Naive thymus-derived CD4-positive, alpha-beta T cell (primary cell): ENCODE measurements around the gene RBM17. TPM values are rescaled to one million over a fixed set of nuclear protein-coding genes. Genes with fewer than 3 reads are reported as not detected.

ENCODE experiments used
- ATAC-seq: fragments of 150-1000 bp; cut with Tn5 transposase; 2 replicates; pipeline ENCODE4 v1.10.0; 2021; ENCODE audit warnings: mild to moderate bottlenecking, moderate library complexity
- CTCF ChIA-PET: fragments of 350-600 bp; sonication (Branson Sonifier 250); formaldehyde crosslinking; loops from one replicate; lab custom pipeline; 2021; ENCODE audit warnings: antibody characterized with exemption; lab: Charles Lee
- POLR2A ChIA-PET: fragments of 350-600 bp; sonication (Branson Sonifier 250); formaldehyde crosslinking; loops from one replicate; lab custom pipeline; 2021; ENCODE audit warnings: antibody characterized with exemption, inconsistent platforms; lab: Charles Lee
- DNase-seq, 9 donors: peaks; one replicate each; pipeline versions ENCODE4 v3.0.0 to v3.0.0-alpha.2; 2020 to 2022; ENCODE audit warnings: mixed read lengths in 1 of 9
- H3K27ac ChIP-seq: one replicate; pipeline ENCODE4 v1.7.0; 2013; ENCODE audit warnings: mild to moderate bottlenecking, low read depth, low read length, moderate library complexity
- H3K27me3 ChIP-seq, 2 donors: one replicate each; pipeline ENCODE4 v1.7.0; 2013; ENCODE audit warnings: low read length in 2 of 2, mild to moderate bottlenecking in 2 of 2, moderate library complexity in 2 of 2; ENCODE audit not compliant: control insufficient read depth in 2 of 2, insufficient read depth in 2 of 2
- H3K36me3 ChIP-seq, 3 experiments: 1 replicate in 2 of 3; 2 replicates in 1 of 3; pipeline ENCODE4 v1.7.0; 2013; ENCODE audit warnings: low read length in 3 of 3, mild to moderate bottlenecking in 3 of 3, moderate library complexity in 1 of 3; ENCODE audit not compliant: insufficient read depth in 3 of 3, control insufficient read depth in 2 of 3
- H3K4me1 ChIP-seq, 2 donors: one replicate each; pipeline ENCODE4 v1.7.0; 2013; ENCODE audit warnings: low read length in 2 of 2, mild to moderate bottlenecking in 2 of 2, moderate library complexity in 1 of 2; ENCODE audit not compliant: control insufficient read depth in 2 of 2, insufficient read depth in 2 of 2
- H3K4me3 ChIP-seq: 2 replicates; pipeline ENCODE4 v1.7.0; 2013; ENCODE audit warnings: mild to moderate bottlenecking, low read length
- H3K9me3 ChIP-seq, 3 experiments: 1 replicate in 2 of 3; 2 replicates in 1 of 3; pipeline ENCODE4 v1.7.0; 2013; ENCODE audit warnings: low read length in 3 of 3; ENCODE audit not compliant: control insufficient read depth in 2 of 3
- H3K27ac Mint-ChIP-seq, 9 donors: one replicate each; pipeline ENCODE4 v1.8.0; 2020 to 2022; ENCODE audit warnings: mixed read lengths in 9 of 9, mild to moderate bottlenecking in 8 of 9, moderate library complexity in 5 of 9, inconsistent platforms in 2 of 9
- H3K27me3 Mint-ChIP-seq, 5 donors: one replicate each; pipeline ENCODE4 v1.8.0; 2021 to 2022; ENCODE audit warnings: mixed read lengths in 5 of 5, mild to moderate bottlenecking in 1 of 5
- H3K36me3 Mint-ChIP-seq, 5 donors: one replicate each; pipeline ENCODE4 v1.8.0; 2020 to 2022; ENCODE audit warnings: mixed read lengths in 5 of 5, mild to moderate bottlenecking in 3 of 5, inconsistent platforms in 1 of 5
- H3K4me1 Mint-ChIP-seq, 7 donors: one replicate each; pipeline ENCODE4 v1.8.0; 2020 to 2022; ENCODE audit warnings: mixed read lengths in 7 of 7, mild to moderate bottlenecking in 3 of 7, inconsistent platforms in 1 of 7
- H3K4me3 Mint-ChIP-seq, 10 donors: one replicate each; pipeline ENCODE4 v1.8.0; 2020 to 2022; ENCODE audit warnings: mild to moderate bottlenecking in 10 of 10, mixed read lengths in 10 of 10, moderate library complexity in 6 of 10, inconsistent platforms in 2 of 10
- H3K9me3 Mint-ChIP-seq, 11 donors: one replicate each; pipeline ENCODE4 v1.8.0; 2020 to 2022; ENCODE audit warnings: mixed read lengths in 11 of 11, mild to moderate bottlenecking in 4 of 11, inconsistent platforms in 1 of 11, moderate library complexity in 1 of 11
- intact Hi-C, 2 donors: fragments of 100-400 bp; cut with micrococcal nuclease; formaldehyde crosslinking; loops; one replicate each; pipeline ENCODE4 v1.15.1; 2023
- polyA plus RNA-seq, 2 donors: library from polyadenylated mRNA; unstranded; fragments of 300-500 nt; fragmentation: Illumina TruSeq; gene quantifications; one replicate each; pipeline ENCODE4 v1.2.3, GENCODE V29; 2021
- total RNA-seq, 6 experiments: library from RNA in 5 of 6; stranded (reverse) in 5 of 6; gene quantifications; 1 replicate in 5 of 6; 2 replicates in 1 of 6; pipeline ENCODE4 v1.2.3 and lab custom pipeline; 2021 to 2026

Gene RBM17
- total and polyA plus RNA-seq, 7 experiments from 2014 or later: 66.6 to 158 (median 121) TPM

GRCh38 chr10:6148251-6148701 lies 59.4 kb downstream of the RBM17 start:
- Histone ChIP-seq H3K36me3 (no peaks in the 10 kb centered on the region), H3K9me3 (no peaks in the 10 kb centered on the region), H3K27ac (no peak overlapping the region), H3K4me3 (no peak overlapping the region), H3K27me3 (no peaks in the 10 kb centered on the region), H3K4me1 (peaks cover 14 to 39% of the 10 kb centered on the region in 2 donors)
- ChIA-PET CTCF (interaction anchor here (0.6 to 1.4 kb wide), 3 partner anchors 8 to 25 kb away, joined by 3 read pairs; no protein-coding TSS in a partner anchor), POLR2A (interaction anchor here (1.0 to 2.0 kb wide), 4 partner anchors 15 to 253 kb away, joined by 3 to 6 read pairs (median 4); no protein-coding TSS in a partner anchor)
- ATAC-seq (no peak), DNase-seq (no peak)
- intact Hi-C loops: no loop called here
- Mint-ChIP-seq H3K27ac (peak overlapping the region in 8 of 9 donors; percentile 7 to 91 (median 42)), H3K4me3 (peak overlapping the region in 8 of 10 donors; percentile 9 to 62 (median 22)), H3K27me3 (no peaks in the 10 kb centered on the region), H3K36me3 (peaks cover 0 to 33% (median 0%) of the 10 kb centered on the region in 5 donors), H3K9me3 (no peaks in the 10 kb centered on the region), H3K4me1 (peaks cover 51 to 72% (median 63%) of the 10 kb centered on the region in 7 donors)

GRCh38 chr10:6148908-6149307 lies 60.1 kb downstream of the RBM17 start:
- Histone ChIP-seq H3K27me3 (no peaks in the 10 kb centered on the region), H3K27ac (no peak overlapping the region), H3K4me1 (peaks cover 14 to 39% of the 10 kb centered on the region in 2 donors), H3K9me3 (no peaks in the 10 kb centered on the region), H3K4me3 (no peak overlapping the region), H3K36me3 (no peaks in the 10 kb centered on the region)
- H3K4me3 Mint-ChIP-seq: peak overlapping the region in 4 of 10 donors; percentile 11 to 29 (median 20)
- CTCF ChIA-PET: interaction anchor here (0.8 to 1.4 kb wide), 3 partner anchors 13 to 24 kb away, joined by 3 to 5 read pairs (median 3); no protein-coding TSS in a partner anchor
- POLR2A ChIA-PET: interaction anchor here (0.9 to 2.0 kb wide), 4 partner anchors 13 to 252 kb away, joined by 3 to 6 read pairs (median 4); no protein-coding TSS in a partner anchor
- peak overlapping the region in 6 of 9 donors; percentile 7 to 91 (median 60) for H3K27ac Mint-ChIP-seq
- H3K9me3 Mint-ChIP-seq: no peaks in the 10 kb centered on the region
- DNase-seq (no peak), ATAC-seq (no peak)
- intact Hi-C loops: no loop called here
- H3K4me1 Mint-ChIP-seq: peaks cover 49 to 74% (median 63%) of the 10 kb centered on the region in 7 donors
- H3K27me3 Mint-ChIP-seq: no peaks in the 10 kb centered on the region
- peaks cover 0 to 36% (median 0%) of the 10 kb centered on the region in 5 donors for H3K36me3 Mint-ChIP-seq

GRCh38 chr10:6151087-6151977 lies 62.5 kb downstream of the RBM17 start:
- POLR2A ChIA-PET: interaction anchor here (0.6 to 3.8 kb wide), 6 partner anchors 11 to 326 kb away, joined by 3 to 19 read pairs (median 4); no protein-coding TSS in a partner anchor
- peaks cover 1 to 32% of the 10 kb centered on the region in 2 donors for H3K4me1 ChIP-seq

GRCh38 chr10:6153845-6154244 lies 65.0 kb downstream of the RBM17 start:
- intact Hi-C loops: no loop called here
- ATAC-seq (no peak), DNase-seq (no peak)
- Mint-ChIP-seq H3K9me3 (no peaks in the 10 kb centered on the region), H3K27ac (no peak overlapping the region), H3K27me3 (no peaks in the 10 kb centered on the region), H3K4me1 (peaks cover 28 to 51% (median 37%) of the 10 kb centered on the region in 7 donors), H3K36me3 (peaks cover 0 to 23% (median 0%) of the 10 kb centered on the region in 5 donors), H3K4me3 (no peak overlapping the region)
- ChIA-PET POLR2A (interaction anchor here (0.6 to 3.8 kb wide), 2 partner anchors 9 to 16 kb away, joined by 3 to 19 read pairs; no protein-coding TSS in a partner anchor), CTCF (interaction anchor here (1.4 kb wide), 1 partner anchor 19 kb away, joined by 4 read pairs; no protein-coding TSS in a partner anchor)
- Histone ChIP-seq H3K9me3 (no peaks in the 10 kb centered on the region), H3K36me3 (no peaks in the 10 kb centered on the region), H3K4me3 (no peak overlapping the region), H3K27me3 (no peaks in the 10 kb centered on the region), H3K4me1 (peaks cover 0 to 16% of the 10 kb centered on the region in 2 donors), H3K27ac (no peak overlapping the region)

More at GRCh38 chr10:6151087-6151977, 62.5 kb downstream of the RBM17 start:
- Histone ChIP-seq H3K4me3 (peak overlapping the region; percentile 28), H3K36me3 (no peaks in the 10 kb centered on the region), H3K27ac (peak overlapping the region; percentile 25), H3K27me3 (no peaks in the 10 kb centered on the region), H3K9me3 (no peaks in the 10 kb centered on the region)
- no peaks in the 10 kb centered on the region for H3K27me3 Mint-ChIP-seq
- intact Hi-C loops: loop anchor here (1.0 kb wide), 5 partner anchors 12 to 251 kb away; no protein-coding TSS in a partner anchor
- no peaks in the 10 kb centered on the region for H3K9me3 Mint-ChIP-seq
- peak overlapping the region; percentile 68 to 92 (median 85) for H3K27ac Mint-ChIP-seq
- peaks cover 0 to 36% (median 0%) of the 10 kb centered on the region in 5 donors for H3K36me3 Mint-ChIP-seq
- DNase-seq (peak; percentile 26 to 58 (median 53)), ATAC-seq (peak; percentile 79)
- H3K4me3 Mint-ChIP-seq: peak overlapping the region; percentile 70 to 85 (median 80)
- H3K4me1 Mint-ChIP-seq: peaks cover 49 to 68% (median 59%) of the 10 kb centered on the region in 7 donors
- CTCF ChIA-PET: interaction anchor here (0.5 to 2.2 kb wide), 11 partner anchors 21 to 255 kb away, joined by 3 to 12 read pairs (median 3); partner anchors contain the start of gene PFKFB3

GRCh38 chr10:6154566-6154965 lies 65.7 kb downstream of the RBM17 start:
- peaks cover 0 to 15% of the 10 kb centered on the region in 2 donors for H3K4me1 ChIP-seq
- CTCF ChIA-PET: no interaction called here
- no peaks in the 10 kb centered on the region for H3K9me3 ChIP-seq
- no peaks in the 10 kb centered on the region for H3K27me3 ChIP-seq
- Mint-ChIP-seq H3K4me1 (peaks cover 22 to 50% (median 33%) of the 10 kb centered on the region in 7 donors), H3K27me3 (no peaks in the 10 kb centered on the region), H3K36me3 (peaks cover 0 to 19% (median 0%) of the 10 kb centered on the region in 5 donors), H3K27ac (peak overlapping the region in 1 of 9 donors; percentile 13), H3K4me3 (no peak overlapping the region), H3K9me3 (no peaks in the 10 kb centered on the region)
- ATAC-seq (no peak), DNase-seq (no peak)
- POLR2A ChIA-PET: no interaction called here
- intact Hi-C loops: no loop called here
- H3K27ac ChIP-seq: no peak overlapping the region
- H3K4me3 ChIP-seq: no peak overlapping the region
- no peaks in the 10 kb centered on the region for H3K36me3 ChIP-seq

GRCh38 chr10:6158276-6158675 lies 69.4 kb downstream of the RBM17 start:
- peaks cover 0 to 5% (median 0%) of the 10 kb centered on the region in 5 donors for H3K36me3 Mint-ChIP-seq
- peak overlapping the region in 1 of 9 donors; percentile 49 for H3K27ac Mint-ChIP-seq
- ChIA-PET POLR2A (interaction anchor here (1.8 kb wide), 1 partner anchor 11 kb away, joined by 6 read pairs; no protein-coding TSS in a partner anchor), CTCF (interaction anchor here (2.2 kb wide), 1 partner anchor 243 kb away, joined by 8 read pairs; no protein-coding TSS in a partner anchor)
- H3K4me1 ChIP-seq: peaks cover 8 to 15% of the 10 kb centered on the region in 2 donors
- ATAC-seq: no peak
- no peaks in the 10 kb centered on the region for H3K9me3 ChIP-seq
- no peak overlapping the region for H3K27ac ChIP-seq
- H3K27me3 Mint-ChIP-seq: no peaks in the 10 kb centered on the region
- H3K27me3 ChIP-seq: no peaks in the 10 kb centered on the region
- H3K36me3 ChIP-seq: no peaks in the 10 kb centered on the region
- H3K4me1 Mint-ChIP-seq: peaks cover 12 to 40% (median 22%) of the 10 kb centered on the region in 7 donors
- H3K4me3 Mint-ChIP-seq: no peak overlapping the region
- intact Hi-C loops: no loop called here
- H3K9me3 Mint-ChIP-seq: no peaks in the 10 kb centered on the region
- no peak for DNase-seq
- H3K4me3 ChIP-seq: no peak overlapping the region
